Liver (tissue), 3 donors: ENCODE data around the gene NOS1AP.

Experiments used
- ATF3 ChIP-seq: IDR thresholded peaks from 2 replicates; pipeline ENCODE4 v1.6.1; 2016; ENCODE audit warnings: antibody characterized with exemption
- CTCF ChIP-seq: fragments of 150-350 bp; IDR thresholded peaks from 2 replicates; pipeline ENCODE4 v1.5.1; 2017; ENCODE audit warnings: improper control_type of control experiment, low read depth, low read length; ENCODE audit not compliant: missing input control
- EGR1 ChIP-seq, 2 donors: IDR thresholded peaks; 2 replicates each; pipeline ENCODE4 v1.6.1; 2016 to 2018; ENCODE audit warnings: antibody characterized with exemption in 2 of 2, low read depth in 2 of 2
- FOXA1 ChIP-seq: IDR thresholded peaks from 2 replicates; pipeline ENCODE4 v1.6.1; 2016; ENCODE audit warnings: antibody characterized with exemption
- GABPA ChIP-seq, 2 donors: IDR thresholded peaks in 1 of 2; conservative IDR thresholded peaks in 1 of 2; 2 replicates each; pipeline ENCODE4 v1.6.1; 2016; ENCODE audit warnings: antibody characterized with exemption in 2 of 2, mild to moderate bottlenecking in 1 of 2, moderate library complexity in 1 of 2
- JUND ChIP-seq, 2 donors: IDR thresholded peaks; 2 replicates each; pipeline ENCODE4 v1.6.1; 2016; ENCODE audit warnings: antibody characterized with exemption in 2 of 2
- RAD21 ChIP-seq, 2 donors: IDR thresholded peaks; 2 replicates each; pipeline ENCODE4 v1.6.1; 2016; ENCODE audit warnings: antibody characterized with exemption in 2 of 2, mild to moderate bottlenecking in 2 of 2
- TF ChIP-seq, protein P1 (sequence below): IDR thresholded peaks from 2 replicates; pipeline ENCODE4 v1.6.1; 2016; ENCODE audit warnings: antibody characterized with exemption, mild to moderate bottlenecking
- TF ChIP-seq, protein P2 (sequence below): IDR thresholded peaks from 2 replicates; pipeline ENCODE4 v1.6.1; 2016; ENCODE audit warnings: antibody characterized with exemption
- TF ChIP-seq, protein P3 (sequence below): IDR thresholded peaks from 2 replicates; pipeline ENCODE4 v1.6.1; 2016; ENCODE audit warnings: antibody characterized with exemption
- donor health status: healthy.
- donor health status: healthy.

GRCh38 chr1:162256287-162256686, 186.8 kb downstream of the NOS1AP start:
- TF ChIP-seq FOXA1 (no peak), CTCF (no peak), JUND (IDR thresholded peaks at IDR 0.05) (no peak), EGR1 (IDR thresholded peaks at IDR 0.05; ENCODE audit: low read depth in 2 of 2) (no peak), RAD21 (IDR thresholded peaks at IDR 0.05) (no peak), ATF3 (no peak), GABPA (IDR thresholded peaks at IDR 0.05 in 1 of 2, conservative IDR thresholded peaks at IDR 0.05 in 1 of 2) (no peak)
- TF ChIP-seq, protein P1, sequence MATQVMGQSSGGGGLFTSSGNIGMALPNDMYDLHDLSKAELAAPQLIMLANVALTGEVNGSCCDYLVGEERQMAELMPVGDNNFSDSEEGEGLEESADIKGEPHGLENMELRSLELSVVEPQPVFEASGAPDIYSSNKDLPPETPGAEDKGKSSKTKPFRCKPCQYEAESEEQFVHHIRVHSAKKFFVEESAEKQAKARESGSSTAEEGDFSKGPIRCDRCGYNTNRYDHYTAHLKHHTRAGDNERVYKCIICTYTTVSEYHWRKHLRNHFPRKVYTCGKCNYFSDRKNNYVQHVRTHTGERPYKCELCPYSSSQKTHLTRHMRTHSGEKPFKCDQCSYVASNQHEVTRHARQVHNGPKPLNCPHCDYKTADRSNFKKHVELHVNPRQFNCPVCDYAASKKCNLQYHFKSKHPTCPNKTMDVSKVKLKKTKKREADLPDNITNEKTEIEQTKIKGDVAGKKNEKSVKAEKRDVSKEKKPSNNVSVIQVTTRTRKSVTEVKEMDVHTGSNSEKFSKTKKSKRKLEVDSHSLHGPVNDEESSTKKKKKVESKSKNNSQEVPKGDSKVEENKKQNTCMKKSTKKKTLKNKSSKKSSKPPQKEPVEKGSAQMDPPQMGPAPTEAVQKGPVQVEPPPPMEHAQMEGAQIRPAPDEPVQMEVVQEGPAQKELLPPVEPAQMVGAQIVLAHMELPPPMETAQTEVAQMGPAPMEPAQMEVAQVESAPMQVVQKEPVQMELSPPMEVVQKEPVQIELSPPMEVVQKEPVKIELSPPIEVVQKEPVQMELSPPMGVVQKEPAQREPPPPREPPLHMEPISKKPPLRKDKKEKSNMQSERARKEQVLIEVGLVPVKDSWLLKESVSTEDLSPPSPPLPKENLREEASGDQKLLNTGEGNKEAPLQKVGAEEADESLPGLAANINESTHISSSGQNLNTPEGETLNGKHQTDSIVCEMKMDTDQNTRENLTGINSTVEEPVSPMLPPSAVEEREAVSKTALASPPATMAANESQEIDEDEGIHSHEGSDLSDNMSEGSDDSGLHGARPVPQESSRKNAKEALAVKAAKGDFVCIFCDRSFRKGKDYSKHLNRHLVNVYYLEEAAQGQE: no peak
- TF ChIP-seq, protein P2, sequence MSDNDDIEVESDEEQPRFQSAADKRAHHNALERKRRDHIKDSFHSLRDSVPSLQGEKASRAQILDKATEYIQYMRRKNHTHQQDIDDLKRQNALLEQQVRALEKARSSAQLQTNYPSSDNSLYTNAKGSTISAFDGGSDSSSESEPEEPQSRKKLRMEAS: no peak
- TF ChIP-seq, protein P3, sequence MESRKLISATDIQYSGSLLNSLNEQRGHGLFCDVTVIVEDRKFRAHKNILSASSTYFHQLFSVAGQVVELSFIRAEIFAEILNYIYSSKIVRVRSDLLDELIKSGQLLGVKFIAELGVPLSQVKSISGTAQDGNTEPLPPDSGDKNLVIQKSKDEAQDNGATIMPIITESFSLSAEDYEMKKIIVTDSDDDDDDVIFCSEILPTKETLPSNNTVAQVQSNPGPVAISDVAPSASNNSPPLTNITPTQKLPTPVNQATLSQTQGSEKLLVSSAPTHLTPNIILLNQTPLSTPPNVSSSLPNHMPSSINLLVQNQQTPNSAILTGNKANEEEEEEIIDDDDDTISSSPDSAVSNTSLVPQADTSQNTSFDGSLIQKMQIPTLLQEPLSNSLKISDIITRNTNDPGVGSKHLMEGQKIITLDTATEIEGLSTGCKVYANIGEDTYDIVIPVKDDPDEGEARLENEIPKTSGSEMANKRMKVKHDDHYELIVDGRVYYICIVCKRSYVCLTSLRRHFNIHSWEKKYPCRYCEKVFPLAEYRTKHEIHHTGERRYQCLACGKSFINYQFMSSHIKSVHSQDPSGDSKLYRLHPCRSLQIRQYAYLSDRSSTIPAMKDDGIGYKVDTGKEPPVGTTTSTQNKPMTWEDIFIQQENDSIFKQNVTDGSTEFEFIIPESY: no peak
